Measurements from ENCODE around the gene ITGB4.

DNA sequence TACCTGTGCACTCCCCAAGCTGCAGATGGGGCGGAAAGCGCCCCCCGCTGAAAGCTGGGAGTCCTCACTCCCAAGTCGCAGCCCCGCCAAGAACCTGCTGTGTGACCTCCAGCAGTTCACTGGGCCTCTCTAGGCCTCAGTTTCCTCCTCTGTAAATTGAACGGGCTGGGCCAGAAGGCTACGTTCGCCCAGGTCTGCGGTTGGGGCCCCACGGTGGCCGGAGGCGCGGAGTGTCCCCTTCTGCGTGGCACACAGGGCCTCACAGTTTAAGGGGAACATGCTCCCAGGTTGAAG, 43.1 kb downstream of the ITGB4 start:
- TF ChIP-seq, protein P1, sequence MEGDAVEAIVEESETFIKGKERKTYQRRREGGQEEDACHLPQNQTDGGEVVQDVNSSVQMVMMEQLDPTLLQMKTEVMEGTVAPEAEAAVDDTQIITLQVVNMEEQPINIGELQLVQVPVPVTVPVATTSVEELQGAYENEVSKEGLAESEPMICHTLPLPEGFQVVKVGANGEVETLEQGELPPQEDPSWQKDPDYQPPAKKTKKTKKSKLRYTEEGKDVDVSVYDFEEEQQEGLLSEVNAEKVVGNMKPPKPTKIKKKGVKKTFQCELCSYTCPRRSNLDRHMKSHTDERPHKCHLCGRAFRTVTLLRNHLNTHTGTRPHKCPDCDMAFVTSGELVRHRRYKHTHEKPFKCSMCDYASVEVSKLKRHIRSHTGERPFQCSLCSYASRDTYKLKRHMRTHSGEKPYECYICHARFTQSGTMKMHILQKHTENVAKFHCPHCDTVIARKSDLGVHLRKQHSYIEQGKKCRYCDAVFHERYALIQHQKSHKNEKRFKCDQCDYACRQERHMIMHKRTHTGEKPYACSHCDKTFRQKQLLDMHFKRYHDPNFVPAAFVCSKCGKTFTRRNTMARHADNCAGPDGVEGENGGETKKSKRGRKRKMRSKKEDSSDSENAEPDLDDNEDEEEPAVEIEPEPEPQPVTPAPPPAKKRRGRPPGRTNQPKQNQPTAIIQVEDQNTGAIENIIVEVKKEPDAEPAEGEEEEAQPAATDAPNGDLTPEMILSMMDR (IDR thresholded peaks at IDR 0.05; ENCODE audit: low read length), result no peak
- TF ChIP-seq EZH2phosphoT487 (IDR thresholded peaks at IDR 0.05; ENCODE audit: low read length) (no peak), EZH2 (optimal IDR thresholded peaks at IDR 0.05; ENCODE audit: low read depth, low read length) (no peak)
